NOMO-1 treated with DMSO at 0.1 percent for 48 hours (cell line): ENCODE measurements around the gene SLC25A25.

Source experiments
- DNase-seq: peaks from one replicate; lab custom pipeline; 2025; ENCODE audit not compliant: unreplicated experiment; lab: John Stamatoyannopoulos, UW

SLC25A25 gene

GRCh38 chr9:128096616-128097536, 28.8 kb downstream of the SLC25A25 start:
- DNase-seq, result no peak

DNA sequence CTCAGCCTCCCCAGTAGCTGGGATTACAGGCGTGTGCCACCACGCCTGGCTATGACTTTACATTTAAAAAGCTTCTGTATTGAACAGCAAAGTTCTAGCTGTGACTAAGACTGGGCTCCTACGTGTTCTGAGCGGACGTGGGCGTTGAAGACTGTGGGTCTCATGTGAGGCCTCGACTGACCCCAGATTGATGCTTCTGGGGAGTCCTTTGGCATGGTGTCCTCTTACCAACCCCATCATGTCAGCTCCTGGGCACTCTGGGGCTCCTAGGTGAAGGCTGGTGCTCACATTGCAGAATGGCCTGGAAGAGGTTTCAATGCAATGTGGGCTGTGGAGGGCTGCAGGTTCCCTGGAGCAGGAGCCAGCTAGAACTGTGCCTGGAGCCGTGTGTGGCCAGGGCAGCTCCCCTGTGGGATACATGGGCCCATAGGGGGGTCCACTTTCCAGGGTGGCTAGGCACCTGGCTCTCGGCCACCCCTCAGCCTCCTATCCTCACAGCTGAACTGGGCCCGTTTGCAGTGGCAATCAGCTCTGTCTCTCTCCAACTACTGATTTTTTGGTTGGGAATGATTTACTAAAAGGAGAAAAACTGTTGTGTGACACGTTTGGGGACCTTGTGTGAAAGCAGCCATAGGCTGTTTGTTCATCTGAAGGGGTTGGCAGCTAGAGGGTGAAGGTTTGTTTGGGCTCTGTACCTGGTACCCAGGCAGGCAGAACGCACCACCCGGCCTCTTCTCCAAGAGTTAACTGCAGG, 29.7 kb downstream of the SLC25A25 start:
- DNase-seq, result no peak

- peak; percentile 94 for DNase-seq
These were observed 30.5 kb downstream of the SLC25A25 start for GRCh38 chr9:128098297-128099230.

- no peak for DNase-seq
These were observed 31.3 kb downstream of the SLC25A25 start for GRCh38 chr9:128099231-128099931.

DNA sequence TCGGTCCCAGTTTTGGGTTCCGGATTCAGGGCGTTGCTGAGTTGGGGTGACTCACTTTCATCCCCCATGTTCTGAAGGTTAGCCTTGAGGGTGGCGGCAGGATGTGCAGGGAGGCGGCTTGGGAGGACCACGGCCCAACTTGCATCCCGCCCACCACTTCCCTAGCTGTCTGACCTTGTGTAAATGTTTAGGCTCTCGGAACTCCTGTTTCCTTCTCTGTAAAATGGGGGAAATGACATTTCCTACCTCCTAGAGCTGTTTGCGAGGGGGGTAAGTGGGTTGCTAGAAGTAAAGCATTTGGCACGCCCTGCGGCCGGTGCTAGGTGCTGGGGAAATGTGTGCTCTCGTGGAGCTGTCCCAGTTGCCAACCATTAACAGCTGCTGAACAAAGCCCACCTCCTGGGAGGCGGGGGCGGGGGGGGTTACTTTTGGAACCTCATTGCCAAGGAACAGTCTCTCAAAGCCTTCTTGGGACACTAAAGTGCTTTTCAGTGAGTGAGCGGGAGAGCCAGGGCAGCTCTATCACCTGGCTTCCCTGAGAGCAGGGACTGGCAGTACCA, 32.0 kb downstream of the SLC25A25 start:
- no peak for DNase-seq

DNA sequence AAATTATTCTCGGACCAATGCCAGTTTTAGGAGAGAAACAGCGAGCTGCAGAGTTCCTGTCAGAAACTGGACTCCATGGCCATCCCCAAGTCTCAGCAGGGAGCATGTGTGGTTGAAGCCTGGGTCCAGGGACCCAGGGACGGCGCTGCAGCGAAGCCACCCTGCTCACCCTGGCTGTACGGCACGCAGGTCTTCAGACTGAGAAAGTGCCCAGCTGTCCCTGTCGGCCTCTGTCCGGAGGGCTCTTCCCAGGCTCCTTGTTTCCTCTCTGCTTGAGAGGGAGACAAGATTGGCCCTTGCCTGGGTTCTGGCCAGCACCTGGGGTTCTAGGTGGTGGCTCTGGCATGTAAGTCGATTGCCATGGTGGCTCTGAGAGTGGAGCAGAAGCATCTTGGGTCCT, 32.5 kb downstream of the SLC25A25 start:
- DNase-seq, result no peak

DNA sequence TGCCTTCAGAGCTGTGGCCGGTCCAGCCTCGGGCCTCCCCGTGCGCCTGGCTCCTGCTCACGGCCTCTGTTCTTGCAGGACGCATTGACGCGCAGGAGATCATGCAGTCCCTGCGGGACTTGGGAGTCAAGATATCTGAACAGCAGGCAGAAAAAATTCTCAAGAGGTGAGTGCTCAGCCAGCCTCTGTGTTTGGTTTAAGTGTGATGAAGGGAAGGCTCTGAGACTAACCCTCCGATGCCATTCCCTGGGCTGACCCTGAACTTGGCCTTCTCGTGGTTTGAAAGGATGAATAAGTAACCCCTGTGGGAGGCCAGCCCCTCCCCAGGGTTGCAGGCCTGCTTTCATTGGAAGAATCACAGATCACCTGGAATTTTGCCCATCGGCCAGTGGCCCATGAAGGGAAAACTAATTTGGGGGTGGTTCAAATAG, 33.2 kb downstream of the SLC25A25 start:
- no peak for DNase-seq

DNA sequence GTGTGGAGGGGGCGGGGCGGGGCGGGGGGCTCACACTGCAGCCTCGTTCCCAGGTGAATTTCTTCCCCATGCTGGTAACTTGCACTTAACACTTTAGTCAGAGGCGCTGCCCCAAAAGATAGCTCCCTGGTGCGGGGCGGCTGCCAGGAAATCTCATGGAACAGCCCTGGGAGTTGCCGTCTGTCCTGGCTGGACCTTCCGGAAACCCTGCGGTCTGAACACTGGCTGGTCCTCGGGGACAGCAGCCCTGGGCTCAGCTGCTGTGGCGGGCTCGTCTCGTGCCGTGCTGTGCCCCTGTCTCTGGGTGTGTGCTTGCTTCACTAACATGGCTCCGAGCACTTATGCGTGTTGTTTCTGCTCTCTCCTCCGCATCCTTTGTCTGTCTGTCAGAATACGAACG, 33.7 kb downstream of the SLC25A25 start:
- DNase-seq, result no peak

DNA sequence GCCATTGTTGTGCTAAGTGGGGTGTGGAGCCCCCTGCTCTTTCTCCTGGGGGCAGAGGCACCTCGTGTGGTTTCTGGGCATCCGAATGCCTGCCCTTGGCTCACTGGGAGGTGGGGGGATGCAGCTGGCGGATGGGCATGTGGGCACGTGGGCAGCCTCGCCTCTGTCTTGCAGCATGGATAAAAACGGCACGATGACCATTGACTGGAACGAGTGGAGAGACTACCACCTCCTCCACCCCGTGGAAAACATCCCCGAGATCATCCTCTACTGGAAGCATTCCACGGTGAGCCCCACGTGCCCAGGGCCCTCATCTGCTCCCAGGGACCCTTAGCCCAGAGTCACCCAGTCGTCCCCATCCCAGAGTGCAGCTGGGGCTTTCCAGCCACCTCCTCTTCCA, 34.2 kb downstream of the SLC25A25 start:
- no peak for DNase-seq

- DNase-seq, result no peak
These were observed 35.0 kb downstream of the SLC25A25 start for GRCh38 chr9:128102861-128103588.

DNA sequence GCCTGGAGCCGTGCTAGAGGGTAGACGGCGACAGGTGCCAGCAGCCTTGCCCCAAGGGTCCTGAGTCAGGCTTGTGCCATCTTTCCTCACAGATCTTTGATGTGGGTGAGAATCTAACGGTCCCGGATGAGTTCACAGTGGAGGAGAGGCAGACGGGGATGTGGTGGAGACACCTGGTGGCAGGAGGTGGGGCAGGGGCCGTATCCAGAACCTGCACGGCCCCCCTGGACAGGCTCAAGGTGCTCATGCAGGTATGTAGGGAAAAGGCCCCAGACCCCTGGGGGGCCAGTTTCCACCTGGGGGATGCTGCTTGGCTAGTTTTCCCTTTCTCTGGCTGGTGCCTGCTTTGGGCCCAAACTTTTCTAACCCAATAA, 35.5 kb downstream of the SLC25A25 start:
- DNase-seq, result no peak

- DNase-seq, result no peak
These were observed 36.2 kb downstream of the SLC25A25 start for GRCh38 chr9:128104171-128104618.

GRCh38 chr9:128105538-128106175, 37.6 kb downstream of the SLC25A25 start:
- no peak for DNase-seq

DNA sequence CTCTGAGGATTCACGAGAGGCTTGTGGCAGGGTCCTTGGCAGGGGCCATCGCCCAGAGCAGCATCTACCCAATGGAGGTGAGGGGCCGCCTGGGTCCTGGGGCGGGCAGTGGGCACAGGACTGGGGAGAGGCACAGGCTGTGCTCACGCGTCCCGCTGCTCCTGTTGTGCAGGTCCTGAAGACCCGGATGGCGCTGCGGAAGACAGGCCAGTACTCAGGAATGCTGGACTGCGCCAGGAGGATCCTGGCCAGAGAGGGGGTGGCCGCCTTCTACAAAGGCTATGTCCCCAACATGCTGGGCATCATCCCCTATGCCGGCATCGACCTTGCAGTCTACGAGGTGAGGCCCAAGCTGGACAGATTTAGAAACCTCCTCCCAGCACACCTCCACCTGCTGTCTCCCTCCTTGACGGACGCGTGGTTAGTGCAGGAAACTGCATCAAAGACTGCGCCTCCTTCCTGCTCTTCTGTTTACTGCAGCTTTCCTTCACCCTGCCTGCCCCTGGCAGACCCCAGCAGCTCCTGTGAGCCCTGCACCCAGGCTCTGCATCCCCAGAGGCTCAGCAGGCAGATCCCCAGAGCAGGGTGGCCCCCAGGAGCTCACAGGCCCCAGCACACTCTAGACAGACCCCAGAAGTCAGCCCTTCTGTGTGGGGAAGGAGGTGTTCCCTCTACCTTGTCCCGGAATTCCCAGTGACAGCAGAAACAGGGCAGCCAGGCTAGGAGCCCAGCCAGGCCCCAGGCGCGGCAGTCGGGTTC, 38.3 kb downstream of the SLC25A25 start:
- no peak for DNase-seq

- DNase-seq, result no peak
These were observed 39.0 kb downstream of the SLC25A25 start for GRCh38 chr9:128106940-128107467.

GRCh38 chr9:128107468-128108268, 39.6 kb downstream of the SLC25A25 start:
- DNase-seq, result no peak
